B cell (primary cell): ENCODE results near the gene TMEM108. TPM values are rescaled to one million over a fixed set of nuclear protein-coding genes. Genes with fewer than 3 reads are reported as not detected.

ENCODE experiments used
- ATAC-seq: fragments of 200-7000 bp; cut with Tn5 transposase; one replicate; pipeline ENCODE4 v1.10.0; 2021; ENCODE audit warnings: low read depth, mild to moderate bottlenecking, moderate number of reproducible peaks, moderate library complexity
- CTCF ChIA-PET: fragments of 350-600 bp; sonication (Branson Sonifier 250); formaldehyde crosslinking; loops from one replicate; lab custom pipeline; 2021; ENCODE audit warnings: antibody characterized with exemption, inconsistent platforms; lab: Charles Lee
- POLR2A ChIA-PET: fragments of 350-600 bp; sonication (Branson Sonifier 250); formaldehyde crosslinking; loops from one replicate; lab custom pipeline; 2021; ENCODE audit warnings: antibody characterized with exemption; lab: Charles Lee
- DNase-seq: peaks from one replicate; pipeline ENCODE4 v3.0.0; 2013
- H2AFZ ChIP-seq: 2 replicates; pipeline ENCODE4 v1.6.1; 2012; ENCODE audit warnings: mild to moderate bottlenecking, low read depth, low read length; ENCODE audit not compliant: insufficient read depth, poor library complexity, severe bottlenecking
- H3K27ac ChIP-seq, 2 donors: 1 replicate in 1 of 2; 2 replicates in 1 of 2; pipeline ENCODE4 v1.5.1; 2012 to 2013; ENCODE audit warnings: low read length in 2 of 2, mild to moderate bottlenecking in 2 of 2, moderate library complexity in 1 of 2
- H3K27me3 ChIP-seq, 4 experiments: fragments of 200-600 bp in 1 of 4; sonication (generic) in 1 of 4; replicated peaks in 1 of 4; 1 replicate in 2 of 4; 2 replicates in 2 of 4; pipeline versions ENCODE4 v1.6.1 to v1.7.0; 2013 to 2016; ENCODE audit warnings: low read length in 3 of 4, mild to moderate bottlenecking in 2 of 4, mixed read lengths in 1 of 4, moderate library complexity in 1 of 4; ENCODE audit not compliant: insufficient read depth in 4 of 4, control insufficient read depth in 3 of 4; ENCODE audit errors: control extremely low read depth in 1 of 4
- H3K36me3 ChIP-seq, 2 experiments: replicated peaks in 1 of 2; 1 replicate in 1 of 2; 2 replicates in 1 of 2; pipeline versions ENCODE4 v1.6.1 to v1.7.1; 2013; ENCODE audit warnings: low read length in 1 of 2; ENCODE audit not compliant: insufficient read depth in 2 of 2, control insufficient read depth in 1 of 2; ENCODE audit errors: control extremely low read depth in 1 of 2, extremely low read depth in 1 of 2
- H3K4me1 ChIP-seq, 2 donors: fragments of 200-600 bp in 1 of 2; sonication (generic) in 1 of 2; 1 replicate in 1 of 2; 2 replicates in 1 of 2; pipeline versions ENCODE4 v1.5.1 to v1.6.1; 2013 to 2017; ENCODE audit warnings: low read length in 2 of 2; ENCODE audit not compliant: control insufficient read depth in 2 of 2, insufficient read depth in 2 of 2
- H3K4me2 ChIP-seq: replicated peaks from 2 replicates; pipeline ENCODE3; 2012; ENCODE audit warnings: mild to moderate bottlenecking, low read depth, low read length; ENCODE audit not compliant: poor library complexity, severe bottlenecking
- H3K4me3 ChIP-seq, 5 experiments: fragments of 200-600 bp in 1 of 5; sonication (generic) in 1 of 5; 1 replicate in 3 of 5; 2 replicates in 2 of 5; pipeline versions ENCODE4 v1.5.1 to v1.7.0; 2011 to 2016; ENCODE audit warnings: low read length in 4 of 5, mild to moderate bottlenecking in 4 of 5, low read depth in 2 of 5, control low read depth in 1 of 5, moderate library complexity in 1 of 5; ENCODE audit not compliant: insufficient read depth in 1 of 5; ENCODE audit errors: control extremely low read depth in 1 of 5, extremely low read depth in 1 of 5
- H3K79me2 ChIP-seq: fragments of 200-600 bp; sonication (generic); one replicate; pipeline ENCODE4 v1.6.0; 2016; ENCODE audit warnings: low read length; ENCODE audit not compliant: control insufficient read depth, insufficient read depth
- H3K9ac ChIP-seq: fragments of 200-600 bp; sonication (generic); 2 replicates; pipeline ENCODE4 v1.6.1; 2017; ENCODE audit warnings: mild to moderate bottlenecking, low read length, moderate library complexity
- H3K9me3 ChIP-seq, 3 donors: one replicate each; pipeline versions ENCODE4 v1.6.1 to v1.7.1; 2013; ENCODE audit warnings: low read length in 2 of 3; ENCODE audit not compliant: control insufficient read depth in 2 of 3, insufficient read depth in 1 of 3; ENCODE audit errors: control extremely low read depth in 1 of 3
- H4K20me1 ChIP-seq: 2 replicates; pipeline ENCODE4 v1.6.0; 2012; ENCODE audit warnings: mild to moderate bottlenecking, low read length; ENCODE audit not compliant: insufficient read depth, control insufficient read depth, poor library complexity, severe bottlenecking
- H3K27ac Mint-ChIP-seq: one replicate; pipeline ENCODE4 v1.8.0; 2021; ENCODE audit warnings: mixed read lengths
- H3K27me3 Mint-ChIP-seq: one replicate; pipeline ENCODE4 v1.8.0; 2021; ENCODE audit warnings: mixed read lengths
- H3K4me1 Mint-ChIP-seq: one replicate; pipeline ENCODE4 v1.8.0; 2021; ENCODE audit warnings: mixed read lengths
- H3K4me3 Mint-ChIP-seq: one replicate; pipeline ENCODE4 v1.8.0; 2021; ENCODE audit warnings: mixed read lengths
- H3K9me3 Mint-ChIP-seq: one replicate; pipeline ENCODE4 v1.8.0; 2022; ENCODE audit warnings: mixed read lengths; ENCODE audit not compliant: insufficient read depth
- EZH2 ChIP-seq: IDR thresholded peaks from 2 replicates; pipeline ENCODE4 v1.6.1; 2012; ENCODE audit warnings: borderline replicate concordance, low read depth, mild to moderate bottlenecking, moderate library complexity, low read length; ENCODE audit not compliant: insufficient read depth, poor library complexity, severe bottlenecking
- WGBS: methylation state at CpG from one replicate; pipeline ENCODE4 v1.1.5; 2013; ENCODE audit warnings: missing lambda C conversion rate; ENCODE audit not compliant: insufficient coverage; 5-methylcytosine and 5-hydroxymethylcytosine counted together
- intact Hi-C: fragments of 100-400 bp; cut with micrococcal nuclease; formaldehyde crosslinking; loops from one replicate; pipeline ENCODE4 v1.10.0; 2022
- polyA plus RNA-seq: library from polyadenylated mRNA; depleted of rRNA; stranded (reverse); fragments of >200 nt; gene quantifications from 2 replicates; pipeline ENCODE4 v1.2.3, GENCODE V29; 2012
- total RNA-seq, 2 donors: library from RNA; stranded (reverse); fragments of 120-200 nt in 1 of 2; gene quantifications; 1 replicate in 1 of 2; 2 replicates in 1 of 2; pipeline versions ENCODE4 v1.2.3 to v1.2.4, GENCODE V29; 2013 to 2022
- TF ChIP-seq, protein P1 (sequence below): fragments of 200-600 bp; IDR thresholded peaks from one replicate; pipeline ENCODE4 v1.8.0; 2022; ENCODE audit warnings: antibody characterized with exemption, mild to moderate bottlenecking

The TMEM108 gene
- total and polyA plus RNA-seq, 2 donors (not counting 1 experiment from before 2014, with no cell fraction given): not detected

DNA sequence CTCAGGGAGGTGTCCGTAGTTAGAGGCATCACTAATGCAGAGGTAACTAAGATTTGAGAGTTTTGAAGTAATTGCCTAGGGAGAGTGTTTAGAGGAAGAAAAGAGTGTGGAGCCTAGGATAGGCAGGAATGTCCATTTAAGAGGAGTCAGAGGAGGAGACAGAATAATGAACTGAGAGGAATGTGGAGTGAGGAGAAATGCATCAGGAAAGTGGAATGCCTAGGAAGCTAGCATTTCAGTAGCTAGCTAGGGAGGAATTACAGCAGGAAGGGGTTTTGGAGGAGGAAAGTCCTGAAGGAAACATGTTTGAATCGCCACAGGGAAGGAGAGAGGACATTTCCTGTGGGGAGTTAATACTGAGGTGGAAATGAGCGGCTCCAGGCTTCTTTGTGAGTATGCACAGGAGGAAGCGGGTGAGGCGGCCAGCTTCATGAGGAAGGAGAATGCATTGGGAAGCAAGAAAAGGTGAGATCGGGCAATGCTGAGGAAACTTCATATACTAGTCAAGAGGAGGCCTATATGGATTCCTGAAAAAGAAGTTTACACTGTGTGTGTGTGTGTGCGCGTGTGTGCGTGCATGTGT is 154.3 kb downstream of the TMEM108 start:
- H3K27ac ChIP-seq: no peak overlapping the region
- H3K9me3 Mint-ChIP-seq: no peaks in the 10 kb centered on the region
- H3K79me2 ChIP-seq: no peaks in the 10 kb centered on the region
- ChIA-PET CTCF (no interaction called here), POLR2A (no interaction called here)
- 90% methylated on average over 9 of the region's 9 CpGs for WGBS
- H3K27me3 ChIP-seq: peaks cover 0 to 3% (median 1%) of the 10 kb centered on the region in 4 experiments
- H3K9ac ChIP-seq: no peak overlapping the region
- H3K4me3 Mint-ChIP-seq: no peak overlapping the region
- H3K4me2 ChIP-seq: no peak overlapping the region
- H4K20me1 ChIP-seq: no peaks in the 10 kb centered on the region
- H3K27ac Mint-ChIP-seq: no peak overlapping the region
- no peak overlapping the region for H2AFZ ChIP-seq
- ATAC-seq (no peak), DNase-seq (no peak)
- TF ChIP-seq, protein P1, sequence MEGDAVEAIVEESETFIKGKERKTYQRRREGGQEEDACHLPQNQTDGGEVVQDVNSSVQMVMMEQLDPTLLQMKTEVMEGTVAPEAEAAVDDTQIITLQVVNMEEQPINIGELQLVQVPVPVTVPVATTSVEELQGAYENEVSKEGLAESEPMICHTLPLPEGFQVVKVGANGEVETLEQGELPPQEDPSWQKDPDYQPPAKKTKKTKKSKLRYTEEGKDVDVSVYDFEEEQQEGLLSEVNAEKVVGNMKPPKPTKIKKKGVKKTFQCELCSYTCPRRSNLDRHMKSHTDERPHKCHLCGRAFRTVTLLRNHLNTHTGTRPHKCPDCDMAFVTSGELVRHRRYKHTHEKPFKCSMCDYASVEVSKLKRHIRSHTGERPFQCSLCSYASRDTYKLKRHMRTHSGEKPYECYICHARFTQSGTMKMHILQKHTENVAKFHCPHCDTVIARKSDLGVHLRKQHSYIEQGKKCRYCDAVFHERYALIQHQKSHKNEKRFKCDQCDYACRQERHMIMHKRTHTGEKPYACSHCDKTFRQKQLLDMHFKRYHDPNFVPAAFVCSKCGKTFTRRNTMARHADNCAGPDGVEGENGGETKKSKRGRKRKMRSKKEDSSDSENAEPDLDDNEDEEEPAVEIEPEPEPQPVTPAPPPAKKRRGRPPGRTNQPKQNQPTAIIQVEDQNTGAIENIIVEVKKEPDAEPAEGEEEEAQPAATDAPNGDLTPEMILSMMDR: no peak
- TF ChIP-seq EZH2: no peak
- H3K27me3 Mint-ChIP-seq: peaks cover 17% of the 10 kb centered on the region
- H3K4me1 Mint-ChIP-seq: no peaks in the 10 kb centered on the region
- intact Hi-C loops: no loop called here
- H3K4me3 ChIP-seq: no peak overlapping the region
- no peaks in the 10 kb centered on the region for H3K4me1 ChIP-seq
- H3K9me3 ChIP-seq: no peaks in the 10 kb centered on the region
- no peaks in the 10 kb centered on the region for H3K36me3 ChIP-seq

DNA sequence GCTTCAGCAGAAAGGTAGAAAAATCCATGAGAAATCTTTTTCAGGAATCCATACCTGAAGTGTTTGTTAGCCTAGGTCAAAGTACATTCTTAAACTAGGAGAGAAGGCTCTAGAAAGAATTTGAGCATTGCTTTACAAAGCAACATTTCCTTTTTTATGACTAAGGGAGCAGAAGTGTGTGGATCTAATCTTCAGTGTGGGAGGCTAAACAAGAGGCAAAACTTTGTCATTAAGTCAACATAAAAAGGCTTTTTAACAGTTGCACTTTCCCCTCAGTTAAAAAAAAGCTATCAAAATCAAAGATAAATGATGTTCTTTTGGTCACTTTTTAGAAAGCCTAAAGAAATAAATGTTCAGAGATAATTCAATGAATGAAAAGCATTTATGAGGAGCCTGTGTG is 154.8 kb downstream of the TMEM108 start:
- intact Hi-C loops: no loop called here
- Histone ChIP-seq H3K27me3 (peaks cover 0 to 3% (median 1%) of the 10 kb centered on the region in 4 experiments), H4K20me1 (no peaks in the 10 kb centered on the region), H3K9me3 (no peaks in the 10 kb centered on the region), H3K9ac (no peak overlapping the region), H3K4me1 (no peaks in the 10 kb centered on the region), H3K79me2 (no peaks in the 10 kb centered on the region), H3K4me2 (no peak overlapping the region), H3K4me3 (no peak overlapping the region), H3K36me3 (no peaks in the 10 kb centered on the region), H3K27ac (no peak overlapping the region), H2AFZ (no peak overlapping the region)
- no peak for DNase-seq
- peaks cover 17% of the 10 kb centered on the region for H3K27me3 Mint-ChIP-seq
- ChIA-PET CTCF (no interaction called here), POLR2A (no interaction called here)
- ATAC-seq: no peak
- TF ChIP-seq EZH2: no peak
- TF ChIP-seq, protein P1: no peak
- no peak overlapping the region for H3K27ac Mint-ChIP-seq
- H3K4me1 Mint-ChIP-seq: no peaks in the 10 kb centered on the region
- H3K9me3 Mint-ChIP-seq: no peaks in the 10 kb centered on the region
- H3K4me3 Mint-ChIP-seq: no peak overlapping the region
